HCT116 (cell line): ENCODE measurements around the gene STK35. TPM values are rescaled to one million over a fixed set of nuclear protein-coding genes. Genes with fewer than 3 reads are reported as not detected.

Source experiments
- ATAC-seq: fragments of 200-7000 bp; cut with Tn5 transposase; 2 replicates; pipeline ENCODE4 v1.9.1; 2020; ENCODE audit warnings: mild to moderate bottlenecking, moderate library complexity
- BruUV-seq: library from RNA; stranded (reverse); fragments of 400-500 nt; replicated peaks from 2 replicates; lab custom pipeline; 2021; lab: Mats Ljungman, UMichigan
- CTCF ChIA-PET: fragments of 300-600 bp; sonication (Branson Sonifier 250); formaldehyde crosslinking; loops from one replicate; lab custom pipeline; 2021; ENCODE audit warnings: antibody characterized with exemption; lab: Charles Lee
- POLR2A ChIA-PET: fragments of 300-600, 350-600 bp; sonication (Branson Sonifier 250); formaldehyde crosslinking; loops from one replicate; lab custom pipeline; 2021; ENCODE audit warnings: antibody characterized with exemption; lab: Charles Lee
- RAD21 ChIA-PET, 2 experiments: fragments of 300-600 bp; sonication (Branson Sonifier 250); formaldehyde crosslinking; loops; one replicate each; lab custom pipeline; 2023; ENCODE audit warnings: low total read pairs in 2 of 2; ENCODE audit not compliant: uncharacterized antibody in 2 of 2, unreplicated experiment in 2 of 2, low non-redundant PET in 1 of 2; lab: Charles Lee
- DNase-seq: peaks from one replicate; pipeline ENCODE4 v3.0.0-alpha.2; 2010; ENCODE audit warnings: low read depth, low spot score
- H2AFZ ChIP-seq: fragments of 200-600 bp; shearing (Covaris generic), sonication (generic); 2 replicates; pipeline ENCODE4 v1.6.1; 2017; ENCODE audit warnings: low read depth, mixed run types, mixed read lengths, antibody characterized with exemption, low read length; ENCODE audit not compliant: poor library complexity, severe bottlenecking
- H3K27ac ChIP-seq: 2 replicates; pipeline ENCODE4 v1.5.1; 2012; ENCODE audit warnings: low read depth, low read length
- H3K27me3 ChIP-seq: fragments of 200-600 bp; sonication (generic); 2 replicates; pipeline ENCODE4 v1.6.1; 2016; ENCODE audit warnings: mixed run types, low read length, mixed read lengths; ENCODE audit not compliant: insufficient read depth
- H3K36me3 ChIP-seq, 2 experiments: fragments of 200-500 bp in 1 of 2; fragments of 200-600 bp in 1 of 2; sonication (Bioruptor generic) in 1 of 2; sonication (generic) in 1 of 2; 2 replicates each; pipeline versions ENCODE4 v1.5.1 to v1.6.1; 2014 to 2016; ENCODE audit warnings: low read length in 2 of 2, inconsistent platforms in 1 of 2, mixed read lengths in 1 of 2, mixed run types in 1 of 2; ENCODE audit not compliant: insufficient read depth in 2 of 2, control insufficient read depth in 1 of 2
- H3K4me1 ChIP-seq, 2 experiments: fragments of 200-600 bp in 1 of 2; sonication (generic) in 1 of 2; 2 replicates each; pipeline versions ENCODE4 v1.5.1 to v1.6.1; 2012 to 2017; ENCODE audit warnings: low read length in 2 of 2, inconsistent platforms in 1 of 2, mild to moderate bottlenecking in 1 of 2, mixed read lengths in 1 of 2, mixed run types in 1 of 2, moderate library complexity in 1 of 2; ENCODE audit not compliant: insufficient read depth in 2 of 2, control insufficient read depth in 1 of 2
- H3K4me2 ChIP-seq: fragments of 200-600 bp; sonication (generic); 2 replicates; pipeline ENCODE4 v1.6.1; 2017; ENCODE audit warnings: mixed run types, low read length, mixed read lengths
- H3K4me3 ChIP-seq, 2 experiments: fragments of 200-600 bp in 1 of 2; sonication (generic) in 1 of 2; replicated peaks in 1 of 2; 2 replicates each; pipeline ENCODE4 v1.5.1; 2011 to 2016; ENCODE audit warnings: low read length in 2 of 2, control low read depth in 1 of 2, low read depth in 1 of 2, mild to moderate bottlenecking in 1 of 2, mixed read lengths in 1 of 2, mixed run types in 1 of 2
- H3K79me2 ChIP-seq: fragments of 200-600 bp; sonication (generic); 2 replicates; pipeline ENCODE4 v1.6.1; 2017; ENCODE audit warnings: mild to moderate bottlenecking, mixed run types, low read length, moderate library complexity, mixed read lengths; ENCODE audit not compliant: insufficient read depth
- H3K9ac ChIP-seq: fragments of 200-600 bp; sonication (generic); 2 replicates; pipeline ENCODE4 v1.6.1; 2016; ENCODE audit warnings: low read length, mixed read lengths
- H3K9me2 ChIP-seq: fragments of 200-600 bp; sonication (generic), shearing (Covaris generic); 2 replicates; pipeline ENCODE4 v1.6.1; 2017; ENCODE audit warnings: mixed run types, mild to moderate bottlenecking, moderate library complexity; ENCODE audit not compliant: insufficient read depth
- H3K9me3 ChIP-seq, 2 experiments: fragments of 200-500 bp in 1 of 2; fragments of 200-600 bp in 1 of 2; sonication (Bioruptor generic) in 1 of 2; sonication (generic) in 1 of 2; 2 replicates each; pipeline ENCODE4 v1.6.1; 2014 to 2017; ENCODE audit warnings: low read length in 2 of 2, mixed read lengths in 2 of 2, inconsistent platforms in 1 of 2, low read depth in 1 of 2, mild to moderate bottlenecking in 1 of 2, mixed run types in 1 of 2, moderate library complexity in 1 of 2; ENCODE audit not compliant: control insufficient read depth in 1 of 2, insufficient read depth in 1 of 2
- H4K20me1 ChIP-seq: fragments of 200-600 bp; sonication (generic), shearing (Covaris generic); 2 replicates; pipeline ENCODE4 v1.6.1; 2017; ENCODE audit warnings: mixed run types, mild to moderate bottlenecking, moderate library complexity; ENCODE audit not compliant: insufficient read depth
- CBX3 ChIP-seq: IDR thresholded peaks from 2 replicates; pipeline ENCODE4 v1.6.1; 2012; ENCODE audit warnings: low read depth
- CEBPB ChIP-seq: IDR thresholded peaks from 2 replicates; pipeline ENCODE4 v1.6.1; 2012; ENCODE audit warnings: low read depth
- EGR1 ChIP-seq: IDR thresholded peaks from 2 replicates; pipeline ENCODE4 v1.6.1; 2012; ENCODE audit warnings: low read depth
- ELF1 ChIP-seq: IDR thresholded peaks from 2 replicates; pipeline ENCODE4 v1.6.1; 2012; ENCODE audit warnings: low read depth, borderline replicate concordance
- EZH2 ChIP-seq: fragments of 200-600 bp; sonication (generic); IDR thresholded peaks from 2 replicates; pipeline ENCODE4 v1.6.1; 2017; ENCODE audit warnings: antibody characterized with exemption, mixed run types
- MAX ChIP-seq: IDR thresholded peaks from 2 replicates; pipeline ENCODE4 v1.6.1; 2012
- POLR2A ChIP-seq: IDR thresholded peaks from 2 replicates; pipeline ENCODE4 v1.7.0; 2011; ENCODE audit warnings: borderline replicate concordance; ENCODE audit not compliant: insufficient read depth, insufficient read length; ENCODE audit errors: extremely low read depth
- REST ChIP-seq: IDR thresholded peaks from 2 replicates; pipeline ENCODE4 v1.6.1; 2012; ENCODE audit warnings: low read depth
- SIN3A ChIP-seq: IDR thresholded peaks from 2 replicates; pipeline ENCODE4 v1.6.1; 2012; ENCODE audit warnings: low read depth
- SP1 ChIP-seq: IDR thresholded peaks from 2 replicates; pipeline ENCODE4 v1.6.1; 2012; ENCODE audit warnings: low read depth
- TCF7L2 ChIP-seq: IDR thresholded peaks from 2 replicates; pipeline ENCODE4 v1.7.0; 2011; ENCODE audit warnings: borderline replicate concordance, inconsistent platforms; ENCODE audit not compliant: insufficient read depth, insufficient read length; ENCODE audit errors: extremely low read depth
- YY1 ChIP-seq: IDR thresholded peaks from 2 replicates; pipeline ENCODE4 v1.6.1; 2011; ENCODE audit warnings: low read length, low read depth, moderate library complexity, mild to moderate bottlenecking; ENCODE audit not compliant: insufficient replicate concordance; ENCODE audit errors: extremely low read depth
- ZNF274 ChIP-seq: fragments of 200-500 bp; sonication (Bioruptor generic); IDR thresholded peaks from 2 replicates; pipeline ENCODE4 v1.6.1; 2014; ENCODE audit warnings: mild to moderate bottlenecking, low read depth, low read length, inconsistent platforms
- intact Hi-C: fragments of 100-400 bp; cut with micrococcal nuclease; formaldehyde crosslinking; loops from 2 replicates; pipeline ENCODE4 v1.10.0; 2022
- total RNA-seq: library from RNA; stranded (reverse); gene quantifications from one replicate; pipeline ENCODE4 v1.2.1, GENCODE V29; 2021; ENCODE audit not compliant: unreplicated experiment
- TF ChIP-seq, protein P1 (sequence below), 3 experiments: fragments of 200-600 bp in 1 of 3; sonication (generic) in 1 of 3; IDR thresholded peaks in 2 of 3; conservative IDR thresholded peaks in 1 of 3; 2 replicates each; pipeline ENCODE4 v1.5.1; 2012 to 2017; ENCODE audit warnings: low read depth in 2 of 3, low read length in 2 of 3, antibody characterized with exemption in 1 of 3, borderline replicate concordance in 1 of 3, control low read depth in 1 of 3, mild to moderate bottlenecking in 1 of 3, mixed read lengths in 1 of 3, mixed run types in 1 of 3, moderate library complexity in 1 of 3; ENCODE audit not compliant: insufficient read depth in 1 of 3

Gene STK35
- total RNA-seq, 1 experiment from 2014 or later, result 32.8 TPM

DNA sequence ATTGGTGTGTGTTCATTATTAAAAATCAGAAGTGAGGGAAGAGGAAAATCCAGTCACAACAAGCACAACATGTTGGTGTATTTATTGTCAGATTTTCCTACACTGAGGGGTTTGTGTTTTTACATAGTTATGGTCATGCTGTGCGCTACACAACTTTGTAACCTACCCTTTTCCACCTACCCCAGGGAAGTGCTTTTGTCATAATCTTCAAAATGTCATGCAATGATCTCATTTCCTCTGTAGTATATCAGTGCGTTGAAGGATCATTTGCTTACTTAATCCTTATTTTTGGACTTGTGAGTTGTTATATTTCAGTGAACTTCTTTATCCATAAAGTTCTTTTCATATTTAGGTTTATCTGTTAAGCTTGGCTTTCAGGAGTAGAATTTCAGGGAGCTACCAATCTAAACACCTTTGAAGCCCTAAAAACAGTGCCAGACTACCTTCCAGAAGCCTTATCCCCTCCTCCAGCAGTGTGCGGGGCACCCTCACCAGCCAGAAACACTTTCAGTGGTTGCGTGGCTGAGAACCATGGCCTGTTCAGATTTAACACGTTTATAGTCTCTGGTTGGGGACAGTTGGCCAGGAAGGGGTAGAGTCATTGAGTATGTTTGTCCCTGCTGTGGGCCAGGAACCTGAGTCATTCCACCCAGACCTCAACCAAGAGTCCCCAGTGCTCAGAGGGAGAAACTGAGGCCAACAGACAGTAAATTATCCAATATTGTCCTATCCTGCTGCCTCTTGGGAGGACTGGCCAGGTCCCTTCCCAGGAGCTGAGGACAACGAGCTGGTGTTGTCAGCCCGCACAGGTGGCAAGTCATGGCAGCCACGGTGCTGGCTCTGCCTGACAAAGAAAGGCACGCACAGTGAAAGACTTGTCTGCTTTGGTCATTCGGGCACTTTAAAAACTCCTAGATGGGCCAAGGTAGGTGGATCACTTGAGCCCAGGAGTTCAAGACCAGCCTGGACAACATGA is 40.3 kb downstream of the STK35 start (continued):
- TF ChIP-seq SP1 (no peak), ELF1 (no peak), YY1 (no peak), ZNF274 (no peak)
- TF ChIP-seq, protein P1, sequence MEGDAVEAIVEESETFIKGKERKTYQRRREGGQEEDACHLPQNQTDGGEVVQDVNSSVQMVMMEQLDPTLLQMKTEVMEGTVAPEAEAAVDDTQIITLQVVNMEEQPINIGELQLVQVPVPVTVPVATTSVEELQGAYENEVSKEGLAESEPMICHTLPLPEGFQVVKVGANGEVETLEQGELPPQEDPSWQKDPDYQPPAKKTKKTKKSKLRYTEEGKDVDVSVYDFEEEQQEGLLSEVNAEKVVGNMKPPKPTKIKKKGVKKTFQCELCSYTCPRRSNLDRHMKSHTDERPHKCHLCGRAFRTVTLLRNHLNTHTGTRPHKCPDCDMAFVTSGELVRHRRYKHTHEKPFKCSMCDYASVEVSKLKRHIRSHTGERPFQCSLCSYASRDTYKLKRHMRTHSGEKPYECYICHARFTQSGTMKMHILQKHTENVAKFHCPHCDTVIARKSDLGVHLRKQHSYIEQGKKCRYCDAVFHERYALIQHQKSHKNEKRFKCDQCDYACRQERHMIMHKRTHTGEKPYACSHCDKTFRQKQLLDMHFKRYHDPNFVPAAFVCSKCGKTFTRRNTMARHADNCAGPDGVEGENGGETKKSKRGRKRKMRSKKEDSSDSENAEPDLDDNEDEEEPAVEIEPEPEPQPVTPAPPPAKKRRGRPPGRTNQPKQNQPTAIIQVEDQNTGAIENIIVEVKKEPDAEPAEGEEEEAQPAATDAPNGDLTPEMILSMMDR (IDR thresholded peaks at IDR 0.05 in 2 of 3, conservative IDR thresholded peaks at IDR 0.05 in 1 of 3; ENCODE audit: borderline replicate concordance in 1 of 3, insufficient read depth in 1 of 3, low read depth in 2 of 3, low read length in 2 of 3), result no peak

GRCh38 chr20:2142649-2143048 is 41.0 kb downstream of the STK35 start:
- ATAC-seq, result no peak
- Histone ChIP-seq H3K27ac (no peak overlapping the region), H3K79me2 (peaks cover 45% of the 10 kb centered on the region; the same call in 1 of the 2 replicates), H3K4me2 (no peak overlapping the region), H4K20me1 (0 out of 2 replicates have a peak, but pooled peaks cover 4% of the 10 kb centered on the region), H2AFZ (no peak overlapping the region), H3K4me1 (no peaks in the 10 kb centered on the region), H3K36me3 (no peaks in the 10 kb centered on the region; a peak in 1 of 4 replicates), H3K9me3 (no peaks in the 10 kb centered on the region), H3K27me3 (no peaks in the 10 kb centered on the region)
- ChIA-PET CTCF (no interaction called here), RAD21 (no interaction called here)
- no peak for TF ChIP-seq REST
- TF ChIP-seq EGR1, result no peak
- TF ChIP-seq CBX3, result no peak
- no peak for TF ChIP-seq EZH2
- TF ChIP-seq SIN3A, result no peak
- no peak for TF ChIP-seq TCF7L2
- TF ChIP-seq CEBPB, result no peak
- TF ChIP-seq POLR2A, result no peak
- no peak for TF ChIP-seq MAX
- TF ChIP-seq, all 23 proteins: peak for 0
- POLR2A ChIA-PET, result no interaction called here
- no peak overlapping the region for H3K4me3 ChIP-seq
- H3K9ac ChIP-seq, result no peak overlapping the region
- BruUV-seq, result no TSS peak
- no peak for DNase-seq
- no peaks in the 10 kb centered on the region for H3K9me2 ChIP-seq
- intact Hi-C loops, result no loop called here
